Heart left ventricle (tissue), 16 donors: ENCODE data around the gene ITGAV. TPM values are rescaled to one million over a fixed set of nuclear protein-coding genes. Genes with fewer than 3 reads are reported as not detected.

Source experiments
- ATAC-seq, 4 donors: fragments of 200-7000 bp; cut with Tn5 transposase; one replicate each; pipeline ENCODE4 v1.9.1; 2020 to 2022; ENCODE audit warnings: moderate library complexity in 4 of 4, mild to moderate bottlenecking in 3 of 4, moderate number of reproducible peaks in 1 of 4
- DNase-seq, 5 donors: peaks; one replicate each; pipeline ENCODE4 v3.0.0-alpha.2; 2020
- H3K27ac ChIP-seq, 12 donors: fragments of 200-600 bp; sonication (generic) in 4 of 12; one replicate each; pipeline versions ENCODE4 v1.5.0 to v1.8.0; 2016 to 2022; ENCODE audit warnings: mild to moderate bottlenecking in 2 of 12
- H3K27me3 ChIP-seq, 9 donors: fragments of 200-600 bp; sonication (generic) in 2 of 9; one replicate each; pipeline versions ENCODE4 v1.5.1 to v1.8.0; 2016 to 2022; ENCODE audit warnings: mild to moderate bottlenecking in 3 of 9
- H3K36me3 ChIP-seq, 9 donors: fragments of 200-600 bp; sonication (generic) in 2 of 9; one replicate each; pipeline versions ENCODE4 v1.5.0 to v1.8.0; 2018 to 2022; ENCODE audit warnings: mild to moderate bottlenecking in 2 of 9
- H3K4me1 ChIP-seq, 12 donors: fragments of 200-600 bp; sonication (generic) in 4 of 12; one replicate each; pipeline versions ENCODE4 v1.5.0 to v1.8.0; 2016 to 2022; ENCODE audit warnings: mild to moderate bottlenecking in 3 of 12
- H3K4me3 ChIP-seq, 12 donors: fragments of 200-600 bp; sonication (generic) in 4 of 12; one replicate each; pipeline versions ENCODE4 v1.5.0 to v1.8.0; 2017 to 2022; ENCODE audit warnings: mild to moderate bottlenecking in 9 of 12, moderate library complexity in 4 of 12
- H3K9me3 ChIP-seq, 12 donors: fragments of 200-600 bp; sonication (generic) in 4 of 12; one replicate each; pipeline versions ENCODE4 v1.5.0 to v1.8.0; 2016 to 2022; ENCODE audit warnings: mild to moderate bottlenecking in 1 of 12
- POLR2A ChIP-seq, 2 donors: fragments of 450-650 bp; IDR thresholded peaks; one replicate each; pipeline ENCODE4 v1.6.1; 2017; ENCODE audit warnings: antibody characterized with exemption in 2 of 2, mild to moderate bottlenecking in 2 of 2, moderate library complexity in 2 of 2
- WGBS, 4 donors: extraction: QIAGEN DNeasy Blood & Tissue Kit in 2 of 4; methylation state at CpG; one replicate each; pipeline versions ENCODE4 v1.1.5 to v1.1.7; 2013 to 2018; 5-methylcytosine and 5-hydroxymethylcytosine counted together
- intact Hi-C, 10 donors: fragments of 100-400 bp; cut with DNase I; formaldehyde crosslinking; loops; one replicate each; pipeline versions ENCODE4 v1.11.1 to v1.14.2; 2022
- polyA plus RNA-seq, 2 donors: library from polyadenylated mRNA; stranded (reverse); fragments of 200-250 nt; gene quantifications; one replicate each; pipeline ENCODE4 v1.2.3, GENCODE V29; 2013
- total RNA-seq, 9 donors: library from RNA; depleted of rRNA in 2 of 9; stranded (reverse); fragments of >200 nt in 2 of 9; fragmentation: NEBNext Ultra II Directional in 3 of 9; extraction: Animal tissue kit (Norgen Biotek cat#: 25700) in 3 of 9; gene quantifications; one replicate each; pipeline versions ENCODE4 v1.1.0 to v1.2.4, GENCODE V29; 2016 to 2023
- TF ChIP-seq, protein P1 (sequence below), 12 donors: fragments of 200-600 bp; sonication (generic) in 4 of 12; IDR thresholded peaks; one replicate each; pipeline versions ENCODE4 v1.5.0 to v1.8.0; 2018 to 2022; ENCODE audit warnings: antibody characterized with exemption in 12 of 12, mild to moderate bottlenecking in 5 of 12
- donor health status: ischemic (EF 13 %, LVEDD 7.1; RV severe dilation, severe dysfunction).
- donor health status: healthy with polysubstance abuse.
- donor health status: DM: no; HTN: yes; CAD: no.
- donor health status: DM: no; HTN: no; CAD: no.
- donor health status: ischemic (EF 25% LVEDD 6.9; RV normal size, moderate dysfunction).
- donor health status: ischemic (EF 25% LVEDD 5.7; RV mildly dilated, moderate dysfunction).
- donor health status: healthy.
- donor health status: DM: yes; HTN: yes; CAD: no.
- donor health status: ischemic (EF 35%, LVEDD 5.7; RV mildly dilated, moderate dysfunction).
- donor health status: nonischemic (EF 11% LVEDD 7.7; RV severe dilation, severe dysfunction).
- donor health status: DM: yes; HTN: yes; CAD: no.
- donor health status: PGD.
- donor health status: ischemic (EF 29% LVEDD 5.4; RV normal size, mild dysfunction).
- donor health status: nonischemic (EF 23%, LVEDD 6.1; RV moderate dilation, normal function).

The ITGAV gene
- total and polyA plus RNA-seq, 11 donors: 22.5 to 358 (median 189) TPM

GRCh38 chr2:186611526-186611925 lies 21.7 kb downstream of the ITGAV start:
- 80 to 86% (median 83%) methylated on average over 2 of the region's 2 CpGs for WGBS, 4 donors
- Histone ChIP-seq H3K4me1 (peaks cover 0 to 45% (median 20%) of the 10 kb centered on the region in 12 donors), H3K27me3 (no peaks in the 10 kb centered on the region), H3K9me3 (no peaks in the 10 kb centered on the region), H3K4me3 (no peak overlapping the region), H3K36me3 (peaks cover 0 to 3% (median 0%) of the 10 kb centered on the region in 9 donors), H3K27ac (peak overlapping the region in 8 of 12 donors; percentile 15 to 83 (median 24))
- DNase-seq (no peak), ATAC-seq (no peak)
- TF ChIP-seq, protein P1, sequence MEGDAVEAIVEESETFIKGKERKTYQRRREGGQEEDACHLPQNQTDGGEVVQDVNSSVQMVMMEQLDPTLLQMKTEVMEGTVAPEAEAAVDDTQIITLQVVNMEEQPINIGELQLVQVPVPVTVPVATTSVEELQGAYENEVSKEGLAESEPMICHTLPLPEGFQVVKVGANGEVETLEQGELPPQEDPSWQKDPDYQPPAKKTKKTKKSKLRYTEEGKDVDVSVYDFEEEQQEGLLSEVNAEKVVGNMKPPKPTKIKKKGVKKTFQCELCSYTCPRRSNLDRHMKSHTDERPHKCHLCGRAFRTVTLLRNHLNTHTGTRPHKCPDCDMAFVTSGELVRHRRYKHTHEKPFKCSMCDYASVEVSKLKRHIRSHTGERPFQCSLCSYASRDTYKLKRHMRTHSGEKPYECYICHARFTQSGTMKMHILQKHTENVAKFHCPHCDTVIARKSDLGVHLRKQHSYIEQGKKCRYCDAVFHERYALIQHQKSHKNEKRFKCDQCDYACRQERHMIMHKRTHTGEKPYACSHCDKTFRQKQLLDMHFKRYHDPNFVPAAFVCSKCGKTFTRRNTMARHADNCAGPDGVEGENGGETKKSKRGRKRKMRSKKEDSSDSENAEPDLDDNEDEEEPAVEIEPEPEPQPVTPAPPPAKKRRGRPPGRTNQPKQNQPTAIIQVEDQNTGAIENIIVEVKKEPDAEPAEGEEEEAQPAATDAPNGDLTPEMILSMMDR (IDR thresholded peaks at IDR 0.05): no peak
- intact Hi-C loops: loop anchor here in 1 of 10 donors (2.0 kb wide), 1 partner anchor 17 kb away; no protein-coding TSS in a partner anchor

GRCh38 chr2:186612026-186612425 lies 22.2 kb downstream of the ITGAV start:
- Histone ChIP-seq H3K4me3 (peak overlapping the region in 1 of 12 donors; percentile 5), H3K27ac (peak overlapping the region in 5 of 12 donors; percentile 11 to 28 (median 23)), H3K4me1 (peaks cover 0 to 45% (median 24%) of the 10 kb centered on the region in 12 donors), H3K9me3 (no peaks in the 10 kb centered on the region), H3K27me3 (no peaks in the 10 kb centered on the region), H3K36me3 (no peaks in the 10 kb centered on the region)
- 72 to 87% (median 79%) methylated on average over 2 of the region's 2 CpGs for WGBS, 4 donors
- ATAC-seq (no peak), DNase-seq (no peak)
- TF ChIP-seq POLR2A (IDR thresholded peaks at IDR 0.05): no peak
- TF ChIP-seq, protein P1 (IDR thresholded peaks at IDR 0.05): no peak
- intact Hi-C loops: no loop called here

- intact Hi-C loops: no loop called here
- TF ChIP-seq, protein P1 (IDR thresholded peaks at IDR 0.05): no peak
- TF ChIP-seq POLR2A (IDR thresholded peaks at IDR 0.05): no peak
- Histone ChIP-seq H3K27ac (peak overlapping the region in 5 of 12 donors; percentile 11 to 28 (median 23)), H3K4me1 (peaks cover 0 to 49% (median 30%) of the 10 kb centered on the region in 12 donors), H3K9me3 (no peaks in the 10 kb centered on the region), H3K27me3 (no peaks in the 10 kb centered on the region), H3K36me3 (no peaks in the 10 kb centered on the region), H3K4me3 (no peak overlapping the region)
- ATAC-seq: no peak
- no peak for DNase-seq
- WGBS, 4 donors: 51 to 61% (median 53%) methylated on average over 2 of the region's 2 CpGs
These were observed 22.9 kb downstream of the ITGAV start for GRCh38 chr2:186612555-186613440.

- ATAC-seq (no peak), DNase-seq (no peak)
- Histone ChIP-seq H3K4me3 (no peak overlapping the region), H3K9me3 (no peaks in the 10 kb centered on the region), H3K36me3 (no peaks in the 10 kb centered on the region), H3K27me3 (no peaks in the 10 kb centered on the region), H3K27ac (no peak overlapping the region), H3K4me1 (peaks cover 0 to 59% (median 35%) of the 10 kb centered on the region in 12 donors)
- 90 to 95% (median 91%) methylated on average over 2 of the region's 2 CpGs for WGBS, 4 donors
- intact Hi-C loops: no loop called here
- no peak for TF ChIP-seq POLR2A (IDR thresholded peaks at IDR 0.05)
- TF ChIP-seq, protein P1 (IDR thresholded peaks at IDR 0.05): no peak
These were observed 24.5 kb downstream of the ITGAV start for GRCh38 chr2:186614373-186614772.
